HG03571 (cell line): ENCODE measurements around the gene ELAC2.

Experiments
- ATAC-seq: cut with Tn5 transposase; IDR thresholded peaks from one replicate; pipeline ENCODE4 v1.9.1; 2021; ENCODE audit not compliant: unreplicated experiment

The ELAC2 gene

GRCh38 chr17:13017655-13018459 lies at the start of gene ELAC2:
Gene ELAC2, minus strand, starts transcription at chr17:13018027. Its CDS starts 80 bp downstream, at chr17:13017947.
- peak; percentile 97 for ATAC-seq

GRCh38 chr17:13065032-13065431 lies 47.2 kb upstream of the ELAC2 start:
- ATAC-seq = no peak

GRCh38 chr17:13055131-13055530 lies 37.3 kb upstream of the ELAC2 start:
- ATAC-seq = no peak

GRCh38 chr17:13054666-13055065 lies 36.8 kb upstream of the ELAC2 start:
- ATAC-seq = no peak

- ATAC-seq = no peak
Measured at GRCh38 chr17:13051915-13052314, 34.1 kb upstream of the ELAC2 start.

GRCh38 chr17:13047011-13047606 lies 29.3 kb upstream of the ELAC2 start:
- no peak for ATAC-seq

- ATAC-seq = no peak
Measured at GRCh38 chr17:13046361-13046760, 28.5 kb upstream of the ELAC2 start.

- no peak for ATAC-seq
Measured at GRCh38 chr17:13044572-13045065, 26.8 kb upstream of the ELAC2 start.

- no peak for ATAC-seq
Measured at GRCh38 chr17:13038931-13039665, 21.3 kb upstream of the ELAC2 start.

- no peak for ATAC-seq
Measured at GRCh38 chr17:13036751-13037150, 18.9 kb upstream of the ELAC2 start.

- ATAC-seq = no peak
Measured at GRCh38 chr17:13035420-13035819, 17.6 kb upstream of the ELAC2 start.

- ATAC-seq = peak; percentile 73
Measured at GRCh38 chr17:13031718-13032350, 14.0 kb upstream of the ELAC2 start.

GRCh38 chr17:13030459-13031300 lies 12.9 kb upstream of the ELAC2 start:
- no peak for ATAC-seq

- no peak for ATAC-seq
Measured at GRCh38 chr17:13030056-13030455, 12.2 kb upstream of the ELAC2 start.

- no peak for ATAC-seq
Measured at GRCh38 chr17:13029340-13029739, 11.5 kb upstream of the ELAC2 start.

- no peak for ATAC-seq
Measured at GRCh38 chr17:13027246-13027645, 9.4 kb upstream of the ELAC2 start.

GRCh38 chr17:13025687-13026086 lies 7.9 kb upstream of the ELAC2 start:
- ATAC-seq = no peak

- ATAC-seq = no peak
Measured at GRCh38 chr17:13025258-13025627, 7.4 kb upstream of the ELAC2 start.

- ATAC-seq = peak; percentile 73
Measured at GRCh38 chr17:13024526-13025257, 6.9 kb upstream of the ELAC2 start.

GRCh38 chr17:13024016-13024415 lies 6.2 kb upstream of the ELAC2 start:
- ATAC-seq = no peak
